WTC11 (cell line): Measurements from ENCODE around the gene CCR8. TPM values are rescaled to one million over a fixed set of nuclear protein-coding genes. Genes with fewer than 3 reads are reported as not detected.
A peak's percentile ranks its signal among the peaks of the same experiment; 100 is the strongest.

Experiments used
- ATAC-seq: fragments of 200-7000 bp; cut with Tn5 transposase; 2 replicates; pipeline ENCODE4 v1.10.0; 2021; ENCODE audit warnings: mild to moderate bottlenecking, moderate library complexity
- CTCF ChIA-PET: fragments of 300-600 bp; sonication (Branson Sonifier 250); formaldehyde crosslinking; loops from one replicate; lab custom pipeline; 2021; ENCODE audit warnings: antibody characterized with exemption; lab: Charles Lee
- POLR2A ChIA-PET: fragments of 350-600 bp; sonication (Branson Sonifier 250); formaldehyde crosslinking; loops from one replicate; lab custom pipeline; 2021; ENCODE audit warnings: antibody characterized with exemption; lab: Charles Lee
- DNase-seq: peaks from one replicate; pipeline ENCODE4 v3.0.0; 2021; ENCODE audit warnings: low spot score
- H3K27ac Mint-ChIP-seq: 2 replicates; pipeline ENCODE4 v1.8.0; 2021; ENCODE audit warnings: mixed read lengths
- H3K27me3 Mint-ChIP-seq: 2 replicates; pipeline ENCODE4 v1.8.0; 2021; ENCODE audit warnings: low read depth, mild to moderate bottlenecking, moderate library complexity, mixed read lengths
- H3K36me3 Mint-ChIP-seq: 2 replicates; pipeline ENCODE4 v1.8.0; 2021; ENCODE audit warnings: mixed read lengths
- H3K4me1 Mint-ChIP-seq: 2 replicates; pipeline ENCODE4 v1.8.0; 2022; ENCODE audit warnings: mixed read lengths
- H3K4me3 Mint-ChIP-seq: 2 replicates; pipeline ENCODE4 v1.8.0; 2021; ENCODE audit warnings: mild to moderate bottlenecking, moderate library complexity, mixed read lengths
- H3K9me3 Mint-ChIP-seq: 2 replicates; pipeline ENCODE4 v1.8.0; 2021; ENCODE audit warnings: mixed read lengths
- ATF1 ChIP-seq: sonication (generic); formaldehyde crosslinking; IDR thresholded peaks from 2 replicates; pipeline ENCODE4 v1.8.1; 2023; ENCODE audit warnings: mild to moderate bottlenecking, moderate library complexity, missing genetic modification reagents
- ELF4 ChIP-seq: sonication (generic); formaldehyde crosslinking; IDR thresholded peaks from 2 replicates; pipeline ENCODE4 v1.8.1; 2022; ENCODE audit warnings: low read depth, mild to moderate bottlenecking, moderate library complexity, missing genetic modification reagents
- FOXP1 ChIP-seq: sonication (generic); formaldehyde crosslinking; IDR thresholded peaks from 2 replicates; pipeline ENCODE4 v1.8.0; 2022; ENCODE audit warnings: missing genetic modification reagents, mild to moderate bottlenecking, moderate library complexity, borderline replicate concordance
- GTF2I ChIP-seq: fragments of 250-450 bp; sonication (Bioruptor Pico); conservative IDR thresholded peaks from 2 replicates; pipeline ENCODE4 v1.4.0; 2021; ENCODE audit warnings: mild to moderate bottlenecking
- IRF2 ChIP-seq: sonication (generic); formaldehyde crosslinking; IDR thresholded peaks from 2 replicates; pipeline ENCODE4 v1.8.0; 2022; ENCODE audit warnings: low read depth, missing genetic modification reagents, borderline replicate concordance
- JAZF1 ChIP-seq: fragments of 250-450 bp; sonication (Bioruptor Pico); IDR thresholded peaks from 2 replicates; pipeline ENCODE4 v1.9.0; 2021; ENCODE audit warnings: moderate library complexity, mild to moderate bottlenecking, inconsistent platforms
- MXD4 ChIP-seq: fragments of 250-450 bp; sonication (Bioruptor Pico); IDR thresholded peaks from 2 replicates; pipeline ENCODE4 v1.8.0; 2021; ENCODE audit warnings: mild to moderate bottlenecking, moderate library complexity, borderline replicate concordance
- NFYB ChIP-seq: sonication (generic); formaldehyde crosslinking; conservative IDR thresholded peaks from 2 replicates; pipeline ENCODE4 v1.8.0; 2022; ENCODE audit warnings: low read depth, missing genetic modification reagents
- NR1H2 ChIP-seq: sonication (generic); formaldehyde crosslinking; IDR thresholded peaks from 2 replicates; pipeline ENCODE4 v1.9.0; 2021; ENCODE audit warnings: mild to moderate bottlenecking, moderate library complexity, missing genetic modification reagents
- SMAD4 ChIP-seq: sonication (generic); formaldehyde crosslinking; IDR thresholded peaks from 2 replicates; pipeline ENCODE4 v1.8.0; 2022; ENCODE audit warnings: mild to moderate bottlenecking, missing genetic modification reagents
- SOX15 ChIP-seq: fragments of 250-450 bp; sonication (Bioruptor Pico); IDR thresholded peaks from 2 replicates; pipeline ENCODE4 v1.9.0; 2021; ENCODE audit warnings: mild to moderate bottlenecking
- ZNF138 ChIP-seq: sonication (generic); formaldehyde crosslinking; conservative IDR thresholded peaks from 2 replicates; pipeline ENCODE4 v1.8.1; 2022; ENCODE audit warnings: mild to moderate bottlenecking, moderate library complexity, missing genetic modification reagents
- ZNF317 ChIP-seq: sonication (generic); formaldehyde crosslinking; IDR thresholded peaks from 2 replicates; pipeline ENCODE4 v1.8.1; 2023; ENCODE audit warnings: low read depth, mild to moderate bottlenecking, moderate library complexity, missing genetic modification reagents, borderline replicate concordance
- total RNA-seq: library from RNA; stranded (reverse); gene quantifications from 3 replicates; pipeline ENCODE4 v1.2.3, GENCODE V29; 2021
- TF ChIP-seq, protein P1 (sequence below): sonication (generic); formaldehyde crosslinking; IDR thresholded peaks from 2 replicates; pipeline ENCODE4 v1.8.1; 2023; ENCODE audit warnings: mild to moderate bottlenecking, missing genetic modification reagents, borderline replicate concordance
- TF ChIP-seq, protein P2 (sequence below): sonication (generic); formaldehyde crosslinking; IDR thresholded peaks from 2 replicates; pipeline ENCODE4 v1.8.0; 2023; ENCODE audit warnings: mild to moderate bottlenecking, missing genetic modification reagents
- TF ChIP-seq, protein P3 (sequence below): fragments of 200-600 bp; IDR thresholded peaks from 2 replicates; pipeline ENCODE4 v1.8.0; 2022; ENCODE audit warnings: antibody characterized with exemption
- TF ChIP-seq, protein P4 (sequence below): sonication (generic); formaldehyde crosslinking; IDR thresholded peaks from 2 replicates; pipeline ENCODE4 v1.8.0; 2022; ENCODE audit warnings: mild to moderate bottlenecking, missing genetic modification reagents
- TF ChIP-seq, protein P5 (sequence below): sonication (generic); formaldehyde crosslinking; IDR thresholded peaks from 2 replicates; pipeline ENCODE4 v1.8.1; 2023; ENCODE audit warnings: mild to moderate bottlenecking, moderate library complexity, missing genetic modification reagents
- TF ChIP-seq, protein P6 (sequence below): fragments of 250-450 bp; sonication (Bioruptor Pico); IDR thresholded peaks from 2 replicates; pipeline ENCODE4 v1.9.0; 2021; ENCODE audit warnings: moderate library complexity, mild to moderate bottlenecking, inconsistent platforms, borderline replicate concordance

The CCR8 gene
- total RNA-seq, 1 experiment from 2014 or later: 0.33 TPM

DNA sequence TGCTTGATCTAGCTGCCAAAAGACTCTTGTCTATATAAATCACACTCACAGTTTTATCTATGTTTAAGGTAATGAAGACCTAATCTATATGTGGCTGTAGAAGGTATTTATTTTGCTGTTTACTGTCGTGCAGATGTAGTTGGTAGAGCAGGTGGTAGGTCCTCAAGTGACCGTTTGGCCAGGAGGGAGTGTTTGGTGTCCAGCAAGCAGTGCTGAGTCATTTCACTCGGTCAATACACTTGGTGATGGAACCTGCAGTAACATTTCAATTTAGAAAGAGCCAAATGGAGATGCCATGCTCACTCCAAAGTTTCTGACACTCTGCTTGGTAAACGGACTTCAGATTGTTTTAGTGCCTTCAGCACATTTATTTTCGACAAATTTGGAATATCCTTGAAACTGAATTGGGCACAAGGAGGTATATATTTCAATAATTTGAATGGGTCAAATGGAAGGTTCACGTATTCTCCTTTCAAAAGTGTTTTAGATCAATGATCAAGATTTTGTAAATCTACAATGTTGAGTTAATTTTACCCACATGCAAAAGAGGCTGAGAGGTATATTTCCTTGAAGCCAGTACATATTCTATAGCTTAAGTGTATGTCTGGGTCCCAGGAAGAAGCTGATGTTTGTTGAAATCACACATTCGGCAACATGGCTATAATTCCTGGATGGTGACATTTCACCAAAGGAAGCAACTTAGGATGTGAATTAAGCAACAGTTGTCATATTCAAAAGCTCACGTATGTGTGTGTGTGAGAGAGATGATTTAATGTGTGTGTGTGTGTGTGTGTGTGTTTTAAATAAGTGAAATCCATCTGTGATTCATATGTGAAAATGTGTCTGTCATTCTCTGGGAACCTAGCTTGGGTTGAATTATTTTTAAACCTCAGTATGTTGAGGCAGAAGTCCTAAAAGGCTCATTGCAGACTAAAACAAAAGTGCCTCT lies 42.0 kb upstream of the CCR8 start:
- Mint-ChIP-seq H3K36me3 (no peaks in the 10 kb centered on the region), H3K4me1 (peaks cover 5% of the 10 kb centered on the region), H3K27ac (peak overlapping the region; percentile 29; the same call in 1 of the 2 replicates), H3K9me3 (no peaks in the 10 kb centered on the region), H3K4me3 (no peak overlapping the region), H3K27me3 (no peaks in the 10 kb centered on the region)
- ChIA-PET CTCF (interaction anchor here (0.6 to 9.4 kb wide), 78 partner anchors 10 to 701 kb away, joined by 3 to 291 read pairs (median 6); partner anchors contain the start of genes CCR8, CX3CR1, GORASP1 and TTC21A), POLR2A (interaction anchor here (0.6 to 1.4 kb wide), 7 partner anchors 90 to 287 kb away, joined by 3 to 7 read pairs (median 4); partner anchors contain the start of genes GORASP1 and TTC21A)
- no peak for ATAC-seq
- no peak for DNase-seq
- TF ChIP-seq, protein P1, sequence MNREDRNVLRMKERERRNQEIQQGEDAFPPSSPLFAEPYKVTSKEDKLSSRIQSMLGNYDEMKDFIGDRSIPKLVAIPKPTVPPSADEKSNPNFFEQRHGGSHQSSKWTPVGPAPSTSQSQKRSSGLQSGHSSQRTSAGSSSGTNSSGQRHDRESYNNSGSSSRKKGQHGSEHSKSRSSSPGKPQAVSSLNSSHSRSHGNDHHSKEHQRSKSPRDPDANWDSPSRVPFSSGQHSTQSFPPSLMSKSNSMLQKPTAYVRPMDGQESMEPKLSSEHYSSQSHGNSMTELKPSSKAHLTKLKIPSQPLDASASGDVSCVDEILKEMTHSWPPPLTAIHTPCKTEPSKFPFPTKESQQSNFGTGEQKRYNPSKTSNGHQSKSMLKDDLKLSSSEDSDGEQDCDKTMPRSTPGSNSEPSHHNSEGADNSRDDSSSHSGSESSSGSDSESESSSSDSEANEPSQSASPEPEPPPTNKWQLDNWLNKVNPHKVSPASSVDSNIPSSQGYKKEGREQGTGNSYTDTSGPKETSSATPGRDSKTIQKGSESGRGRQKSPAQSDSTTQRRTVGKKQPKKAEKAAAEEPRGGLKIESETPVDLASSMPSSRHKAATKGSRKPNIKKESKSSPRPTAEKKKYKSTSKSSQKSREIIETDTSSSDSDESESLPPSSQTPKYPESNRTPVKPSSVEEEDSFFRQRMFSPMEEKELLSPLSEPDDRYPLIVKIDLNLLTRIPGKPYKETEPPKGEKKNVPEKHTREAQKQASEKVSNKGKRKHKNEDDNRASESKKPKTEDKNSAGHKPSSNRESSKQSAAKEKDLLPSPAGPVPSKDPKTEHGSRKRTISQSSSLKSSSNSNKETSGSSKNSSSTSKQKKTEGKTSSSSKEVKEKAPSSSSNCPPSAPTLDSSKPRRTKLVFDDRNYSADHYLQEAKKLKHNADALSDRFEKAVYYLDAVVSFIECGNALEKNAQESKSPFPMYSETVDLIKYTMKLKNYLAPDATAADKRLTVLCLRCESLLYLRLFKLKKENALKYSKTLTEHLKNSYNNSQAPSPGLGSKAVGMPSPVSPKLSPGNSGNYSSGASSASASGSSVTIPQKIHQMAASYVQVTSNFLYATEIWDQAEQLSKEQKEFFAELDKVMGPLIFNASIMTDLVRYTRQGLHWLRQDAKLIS (CRISPR knock-in tag): no peak
- TF ChIP-seq IRF2 (CRISPR knock-in tag): no peak
- TF ChIP-seq ELF4 (CRISPR knock-in tag): no peak
- no peak for TF ChIP-seq SMAD4
- no peak for TF ChIP-seq JAZF1 (CRISPR knock-in tag)
- TF ChIP-seq ATF1 (CRISPR knock-in tag): no peak

DNA sequence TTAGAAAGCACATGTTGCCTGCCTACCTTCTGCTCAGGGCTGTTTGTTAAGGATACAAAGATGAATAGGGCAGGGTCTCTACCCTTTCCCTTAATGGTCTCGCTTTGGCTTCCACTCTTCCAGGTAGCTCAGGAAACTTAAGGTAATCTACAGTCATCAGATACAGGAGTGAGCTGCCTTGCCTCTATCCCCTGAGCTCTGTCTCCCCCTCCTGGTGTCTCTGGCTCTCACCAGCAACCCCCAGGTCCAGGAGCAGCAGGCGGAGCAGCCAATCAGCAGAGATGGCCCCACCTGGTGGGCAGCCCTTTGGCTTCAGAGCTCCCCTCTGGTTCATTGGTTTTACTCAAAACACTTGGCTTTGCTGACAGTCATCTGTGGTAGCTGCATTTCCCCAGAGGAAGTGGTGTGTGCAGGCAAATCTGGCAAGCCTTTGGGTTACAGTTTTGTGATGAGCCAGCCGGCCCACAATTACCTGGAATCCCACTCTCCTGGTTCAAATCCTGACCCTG lies 41.2 kb upstream of the CCR8 start:
- ChIA-PET CTCF (interaction anchor here (0.5 to 9.4 kb wide), 89 partner anchors 9 to 846 kb away, joined by 3 to 291 read pairs (median 5); partner anchors contain the start of genes CCR8, CX3CR1, GORASP1 and TTC21A), POLR2A (interaction anchor here (0.6 to 1.4 kb wide), 7 partner anchors 89 to 288 kb away, joined by 3 to 7 read pairs (median 4); partner anchors contain the start of genes GORASP1 and TTC21A)
- Mint-ChIP-seq H3K9me3 (no peaks in the 10 kb centered on the region), H3K4me3 (no peak overlapping the region), H3K27me3 (no peaks in the 10 kb centered on the region), H3K27ac (no peak overlapping the region), H3K4me1 (peaks cover 5% of the 10 kb centered on the region), H3K36me3 (no peaks in the 10 kb centered on the region)
- DNase-seq: peak; percentile 94
- ATAC-seq: peak; percentile 98
- TF ChIP-seq, protein P2, sequence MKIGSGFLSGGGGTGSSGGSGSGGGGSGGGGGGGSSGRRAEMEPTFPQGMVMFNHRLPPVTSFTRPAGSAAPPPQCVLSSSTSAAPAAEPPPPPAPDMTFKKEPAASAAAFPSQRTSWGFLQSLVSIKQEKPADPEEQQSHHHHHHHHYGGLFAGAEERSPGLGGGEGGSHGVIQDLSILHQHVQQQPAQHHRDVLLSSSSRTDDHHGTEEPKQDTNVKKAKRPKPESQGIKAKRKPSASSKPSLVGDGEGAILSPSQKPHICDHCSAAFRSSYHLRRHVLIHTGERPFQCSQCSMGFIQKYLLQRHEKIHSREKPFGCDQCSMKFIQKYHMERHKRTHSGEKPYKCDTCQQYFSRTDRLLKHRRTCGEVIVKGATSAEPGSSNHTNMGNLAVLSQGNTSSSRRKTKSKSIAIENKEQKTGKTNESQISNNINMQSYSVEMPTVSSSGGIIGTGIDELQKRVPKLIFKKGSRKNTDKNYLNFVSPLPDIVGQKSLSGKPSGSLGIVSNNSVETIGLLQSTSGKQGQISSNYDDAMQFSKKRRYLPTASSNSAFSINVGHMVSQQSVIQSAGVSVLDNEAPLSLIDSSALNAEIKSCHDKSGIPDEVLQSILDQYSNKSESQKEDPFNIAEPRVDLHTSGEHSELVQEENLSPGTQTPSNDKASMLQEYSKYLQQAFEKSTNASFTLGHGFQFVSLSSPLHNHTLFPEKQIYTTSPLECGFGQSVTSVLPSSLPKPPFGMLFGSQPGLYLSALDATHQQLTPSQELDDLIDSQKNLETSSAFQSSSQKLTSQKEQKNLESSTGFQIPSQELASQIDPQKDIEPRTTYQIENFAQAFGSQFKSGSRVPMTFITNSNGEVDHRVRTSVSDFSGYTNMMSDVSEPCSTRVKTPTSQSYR (CRISPR knock-in tag): no peak
- TF ChIP-seq NR1H2 (CRISPR knock-in tag) (no peak), ZNF138 (CRISPR knock-in tag) (no peak), NFYB (peak; percentile 75), MXD4 (no peak), GTF2I (no peak), FOXP1 (no peak), SOX15 (CRISPR knock-in tag) (no peak), ZNF317 (peak; percentile 54; the same call in 1 of the 2 replicates)
- TF ChIP-seq, protein P3, sequence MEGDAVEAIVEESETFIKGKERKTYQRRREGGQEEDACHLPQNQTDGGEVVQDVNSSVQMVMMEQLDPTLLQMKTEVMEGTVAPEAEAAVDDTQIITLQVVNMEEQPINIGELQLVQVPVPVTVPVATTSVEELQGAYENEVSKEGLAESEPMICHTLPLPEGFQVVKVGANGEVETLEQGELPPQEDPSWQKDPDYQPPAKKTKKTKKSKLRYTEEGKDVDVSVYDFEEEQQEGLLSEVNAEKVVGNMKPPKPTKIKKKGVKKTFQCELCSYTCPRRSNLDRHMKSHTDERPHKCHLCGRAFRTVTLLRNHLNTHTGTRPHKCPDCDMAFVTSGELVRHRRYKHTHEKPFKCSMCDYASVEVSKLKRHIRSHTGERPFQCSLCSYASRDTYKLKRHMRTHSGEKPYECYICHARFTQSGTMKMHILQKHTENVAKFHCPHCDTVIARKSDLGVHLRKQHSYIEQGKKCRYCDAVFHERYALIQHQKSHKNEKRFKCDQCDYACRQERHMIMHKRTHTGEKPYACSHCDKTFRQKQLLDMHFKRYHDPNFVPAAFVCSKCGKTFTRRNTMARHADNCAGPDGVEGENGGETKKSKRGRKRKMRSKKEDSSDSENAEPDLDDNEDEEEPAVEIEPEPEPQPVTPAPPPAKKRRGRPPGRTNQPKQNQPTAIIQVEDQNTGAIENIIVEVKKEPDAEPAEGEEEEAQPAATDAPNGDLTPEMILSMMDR: peak; percentile 47; the same call in 1 of the 2 replicates
- TF ChIP-seq, protein P4, sequence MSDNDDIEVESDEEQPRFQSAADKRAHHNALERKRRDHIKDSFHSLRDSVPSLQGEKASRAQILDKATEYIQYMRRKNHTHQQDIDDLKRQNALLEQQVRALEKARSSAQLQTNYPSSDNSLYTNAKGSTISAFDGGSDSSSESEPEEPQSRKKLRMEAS (CRISPR knock-in tag): no peak
- TF ChIP-seq, protein P5, sequence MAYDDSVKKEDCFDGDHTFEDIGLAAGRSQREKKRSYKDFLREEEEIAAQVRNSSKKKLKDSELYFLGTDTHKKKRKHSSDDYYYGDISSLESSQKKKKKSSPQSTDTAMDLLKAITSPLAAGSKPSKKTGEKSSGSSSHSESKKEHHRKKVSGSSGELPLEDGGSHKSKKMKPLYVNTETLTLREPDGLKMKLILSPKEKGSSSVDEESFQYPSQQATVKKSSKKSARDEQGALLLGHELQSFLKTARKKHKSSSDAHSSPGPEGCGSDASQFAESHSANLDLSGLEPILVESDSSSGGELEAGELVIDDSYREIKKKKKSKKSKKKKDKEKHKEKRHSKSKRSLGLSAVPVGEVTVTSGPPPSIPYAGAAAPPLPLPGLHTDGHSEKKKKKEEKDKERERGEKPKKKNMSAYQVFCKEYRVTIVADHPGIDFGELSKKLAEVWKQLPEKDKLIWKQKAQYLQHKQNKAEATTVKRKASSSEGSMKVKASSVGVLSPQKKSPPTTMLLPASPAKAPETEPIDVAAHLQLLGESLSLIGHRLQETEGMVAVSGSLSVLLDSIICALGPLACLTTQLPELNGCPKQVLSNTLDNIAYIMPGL (CRISPR knock-in tag): 0 out of 2 replicates have a peak, but pooled peaks have one; percentile 25
- TF ChIP-seq, protein P6, sequence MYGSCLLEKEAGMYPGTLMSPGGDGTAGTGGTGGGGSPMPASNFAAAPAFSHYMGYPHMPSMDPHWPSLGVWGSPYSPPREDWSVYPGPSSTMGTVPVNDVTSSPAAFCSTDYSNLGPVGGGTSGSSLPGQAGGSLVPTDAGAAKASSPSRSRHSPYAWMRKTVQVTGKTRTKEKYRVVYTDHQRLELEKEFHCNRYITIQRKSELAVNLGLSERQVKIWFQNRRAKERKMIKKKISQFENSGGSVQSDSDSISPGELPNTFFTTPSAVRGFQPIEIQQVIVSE: no peak
